ENCODE measurements around the gene AQP5. TPM values are rescaled to one million over a fixed set of nuclear protein-coding genes. Genes with fewer than 3 reads are reported as not detected.

AQP5 gene
- total RNA-seq, 6 experiments from 2014 or later: not detected

GRCh38 chr12:49942512-49942893 lies 19.2 kb upstream of the AQP5 start:
- WGBS (ENCODE audit: insufficient coverage, low coverage, low lambda C conversion rate, missing lambda C conversion rate): 100% methylated on average over 3 of the region's 3 CpGs
- intact Hi-C loops (cut with DNase I): no loop called here
- no peaks in the 10 kb centered on the region for H3K36me3 ChIP-seq
- no peak for TF ChIP-seq CTCF (IDR thresholded peaks at IDR 0.05)
- TF ChIP-seq POLR2A (IDR thresholded peaks at IDR 0.05): no peak
- H3K27ac ChIP-seq: no peak overlapping the region
- H3K4me1 ChIP-seq: peaks cover 0 to 7% (median 0%) of the 10 kb centered on the region in 4 donors
- no peaks in the 10 kb centered on the region for H3K27me3 ChIP-seq
- DNase-seq: no peak
- no peak overlapping the region for H3K4me3 ChIP-seq
- H3K9me3 ChIP-seq: no peaks in the 10 kb centered on the region
- ATAC-seq: no peak

GRCh38 chr12:49942921-49943624 lies 18.6 kb upstream of the AQP5 start:
- no peak for TF ChIP-seq CTCF (IDR thresholded peaks at IDR 0.05)
- no peak for TF ChIP-seq POLR2A (IDR thresholded peaks at IDR 0.05)
- Histone ChIP-seq H3K4me3 (no peak overlapping the region), H3K27me3 (no peaks in the 10 kb centered on the region), H3K27ac (no peak overlapping the region), H3K9me3 (no peaks in the 10 kb centered on the region), H3K36me3 (no peaks in the 10 kb centered on the region), H3K4me1 (peaks cover 0 to 7% (median 0%) of the 10 kb centered on the region in 4 donors)
- intact Hi-C loops (cut with DNase I): no loop called here
- DNase-seq: no peak
- no peak for ATAC-seq
- 33% methylated on average over 1 of the region's 14 CpGs for WGBS (ENCODE audit: insufficient coverage, low coverage, low lambda C conversion rate, missing lambda C conversion rate)

- Histone ChIP-seq H3K4me1 (peaks cover 0 to 7% (median 0%) of the 10 kb centered on the region in 4 donors), H3K27me3 (no peaks in the 10 kb centered on the region), H3K36me3 (no peaks in the 10 kb centered on the region), H3K9me3 (no peaks in the 10 kb centered on the region), H3K27ac (no peak overlapping the region), H3K4me3 (no peak overlapping the region)
- intact Hi-C loops (cut with DNase I): no loop called here
- no peak for TF ChIP-seq CTCF (IDR thresholded peaks at IDR 0.05)
- DNase-seq (no peak), ATAC-seq (no peak)
- WGBS (ENCODE audit: insufficient coverage, low coverage, low lambda C conversion rate, missing lambda C conversion rate): 100% methylated on average over 1 of the region's 1 CpG
Observed at GRCh38 chr12:49943625-49943960, 18.1 kb upstream of the AQP5 start.

- H3K27me3 ChIP-seq: no peaks in the 10 kb centered on the region
- TF ChIP-seq CTCF (IDR thresholded peaks at IDR 0.05) (no peak), POLR2A (IDR thresholded peaks at IDR 0.05) (no peak)
- DNase-seq: peak in 1 of 3 donors; percentile 37
- H3K4me3 ChIP-seq: no peak overlapping the region
- intact Hi-C loops (cut with DNase I): no loop called here
- no peaks in the 10 kb centered on the region for H3K36me3 ChIP-seq
- H3K4me1 ChIP-seq: peaks cover 0 to 7% (median 0%) of the 10 kb centered on the region in 4 donors
- ATAC-seq: peak in 2 of 4 donors; percentile 28 to 36
- H3K27ac ChIP-seq: no peak overlapping the region
- no peaks in the 10 kb centered on the region for H3K9me3 ChIP-seq
- 49% methylated on average over 4 of the region's 5 CpGs for WGBS (ENCODE audit: insufficient coverage, low coverage, low lambda C conversion rate, missing lambda C conversion rate)
Observed at GRCh38 chr12:49944046-49944445, 17.6 kb upstream of the AQP5 start.
